Dermis microvascular lymphatic vessel endothelial cell (primary cell): ENCODE data around the gene MDP1. TPM values are rescaled to one million over a fixed set of nuclear protein-coding genes. Genes with fewer than 3 reads are reported as not detected.
"Not testable (repeated sequence)": the region's sequence is repeated elsewhere in the genome, so short reads cannot be mapped to it uniquely, and the experiment has no call there.

Experiments used
- DNase-seq, 2 donors: peaks; one replicate each; pipeline versions ENCODE4 v3.0.0 to v3.0.0-alpha.2; 2010; ENCODE audit warnings: low read depth in 2 of 2
- total RNA-seq: library from RNA; depleted of rRNA; stranded (reverse); fragments of >200 nt; gene quantifications from 2 replicates; pipeline ENCODE4 v1.2.1, GENCODE V29; 2014

Gene MDP1
- total RNA-seq, 1 donor from 2014 or later = 10.0 TPM

DNA sequence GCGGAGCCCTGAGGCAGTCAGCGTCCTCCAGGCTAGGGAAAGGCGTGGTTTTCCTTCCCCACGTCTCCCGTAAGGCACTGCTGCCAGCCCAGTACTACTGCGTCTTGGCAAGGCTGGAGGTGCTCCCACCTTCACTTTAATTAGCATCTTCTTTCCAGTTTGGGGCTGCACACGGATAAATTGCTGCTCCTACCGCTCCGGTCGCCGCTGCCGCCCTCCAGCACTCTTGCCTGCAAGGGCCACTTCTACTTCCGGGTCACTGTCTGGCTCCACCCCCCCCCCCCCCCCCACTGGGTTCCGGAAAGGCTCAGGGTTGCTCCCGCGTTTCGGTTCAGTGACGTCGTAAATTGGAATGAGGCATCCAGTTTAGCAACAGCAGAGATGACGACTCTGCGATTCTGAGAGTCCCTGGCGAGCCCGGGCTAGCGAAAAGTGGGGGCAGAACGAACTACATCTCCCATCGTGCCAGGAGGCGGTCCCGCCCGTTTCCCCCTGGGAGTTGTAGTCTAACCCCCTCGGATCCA is 16.3 kb upstream of the MDP1 start, which contains the start of gene NEDD8:
TSS of gene NEDD8 (minus strand) at position 247 of the 524 bp plus-strand sequence. CDS start at position 147, 100 bp downstream.
- peak; percentile 93 to 96 for DNase-seq

- DNase-seq = peak in 1 of 2 donors; percentile 17
These were observed 15.6 kb upstream of the MDP1 start for GRCh38 chr14:24231263-24232120.

DNA sequence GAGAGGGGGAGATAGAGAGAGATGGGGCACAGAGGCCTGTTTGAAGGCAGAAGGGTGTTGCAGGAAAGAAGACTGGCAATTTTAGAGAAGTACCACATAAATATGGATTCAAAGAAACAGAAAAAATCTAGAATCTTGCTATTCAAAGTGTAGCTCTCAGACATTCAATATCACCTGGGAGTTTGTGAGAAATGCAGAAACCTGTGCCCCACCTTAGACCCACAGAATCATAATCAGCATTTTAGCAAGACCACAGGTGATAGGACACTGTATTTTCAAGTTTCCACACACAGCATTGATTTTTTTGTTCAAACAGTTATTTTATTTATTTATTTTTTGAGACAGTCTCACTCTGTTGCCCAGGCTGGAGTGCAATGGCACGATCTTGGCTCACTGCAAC is 13.0 kb upstream of the MDP1 start:
- no peak for DNase-seq

DNA sequence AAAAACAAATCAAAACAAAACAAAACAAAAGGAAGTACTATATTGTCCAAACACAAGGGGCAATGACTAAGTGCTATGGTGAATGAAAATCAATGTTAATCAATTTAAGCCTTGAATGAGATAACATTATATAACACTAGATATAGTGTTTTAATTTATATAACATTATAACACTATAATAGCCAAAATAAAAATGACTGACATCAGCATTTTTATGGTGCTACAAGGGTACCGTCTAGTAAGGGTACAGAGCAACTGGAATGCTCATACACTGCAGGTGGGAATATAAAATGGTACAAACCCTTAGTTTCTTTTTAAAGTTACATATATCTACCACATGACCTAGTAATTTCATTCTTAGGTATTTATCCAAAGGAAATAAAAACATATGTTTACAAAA is 10.6 kb upstream of the MDP1 start:
- no peak for DNase-seq

DNA sequence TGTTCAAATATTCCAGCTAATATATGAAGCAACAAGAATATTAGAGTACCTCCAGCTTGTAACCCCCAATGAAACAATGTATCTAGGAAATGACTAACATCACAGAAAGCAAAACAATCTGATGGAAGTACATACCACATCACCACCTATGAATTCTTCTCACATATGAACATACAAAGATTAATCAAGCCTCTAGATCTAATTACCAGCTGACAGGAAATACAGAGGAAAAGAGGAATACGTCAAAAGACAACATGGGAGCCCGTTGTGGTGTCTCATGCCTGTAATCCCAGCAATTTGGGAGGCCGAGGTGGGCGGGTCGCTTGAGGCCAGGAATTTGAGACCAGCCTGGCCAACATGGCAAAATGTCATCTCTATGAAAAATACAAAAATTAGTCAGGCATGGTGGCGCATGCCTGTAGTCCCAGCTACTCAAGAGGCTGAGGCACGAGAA is 8.8 kb upstream of the MDP1 start:
- DNase-seq = peak; percentile 97 to 98

DNA sequence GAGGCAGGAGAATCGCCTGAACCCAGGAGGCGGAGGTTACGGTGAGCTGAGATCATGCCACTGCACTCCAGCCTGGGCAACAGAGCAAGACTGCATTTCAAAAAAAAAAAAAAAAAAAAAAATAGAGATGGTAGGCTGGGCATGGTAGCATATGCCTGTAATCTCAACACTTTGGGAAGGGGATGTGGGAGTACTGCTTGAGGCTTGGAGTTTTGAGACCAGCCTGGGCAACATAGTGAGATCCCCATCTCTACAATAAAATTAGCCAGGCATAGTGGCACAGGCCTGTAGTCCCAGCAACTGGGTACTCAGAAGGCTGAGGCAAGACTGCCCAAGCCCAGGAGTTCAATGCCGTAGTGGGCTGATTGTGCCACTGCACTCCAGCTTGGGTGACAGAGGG is 7.1 kb upstream of the MDP1 start:
- DNase-seq = not testable (repeated sequence)

GRCh38 chr14:24219521-24219920 is 3.7 kb upstream of the MDP1 start:
- DNase-seq = no peak

GRCh38 chr14:24219080-24219479 is 3.2 kb upstream of the MDP1 start:
- DNase-seq = no peak

GRCh38 chr14:24216876-24217275 is 1.0 kb upstream of the MDP1 start:
- not testable (repeated sequence) for DNase-seq

DNA sequence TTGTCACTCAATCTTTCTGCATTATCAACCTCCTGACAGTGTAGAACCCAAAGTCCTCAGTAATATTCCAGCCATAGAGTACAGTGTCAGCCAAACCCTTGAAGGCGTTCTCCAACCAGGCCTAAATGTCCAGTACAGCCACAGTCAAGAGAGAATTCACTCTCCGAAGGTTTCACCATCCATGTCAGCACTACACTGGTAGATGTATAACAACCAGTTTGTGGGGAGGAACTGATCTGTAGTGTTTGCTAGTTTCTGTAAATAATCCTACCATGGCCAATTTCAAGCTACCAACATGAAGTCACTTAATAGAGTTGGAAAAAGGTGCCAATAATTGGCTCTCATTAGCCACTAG is 456 bp upstream of the MDP1 start:
- DNase-seq = no peak

DNA sequence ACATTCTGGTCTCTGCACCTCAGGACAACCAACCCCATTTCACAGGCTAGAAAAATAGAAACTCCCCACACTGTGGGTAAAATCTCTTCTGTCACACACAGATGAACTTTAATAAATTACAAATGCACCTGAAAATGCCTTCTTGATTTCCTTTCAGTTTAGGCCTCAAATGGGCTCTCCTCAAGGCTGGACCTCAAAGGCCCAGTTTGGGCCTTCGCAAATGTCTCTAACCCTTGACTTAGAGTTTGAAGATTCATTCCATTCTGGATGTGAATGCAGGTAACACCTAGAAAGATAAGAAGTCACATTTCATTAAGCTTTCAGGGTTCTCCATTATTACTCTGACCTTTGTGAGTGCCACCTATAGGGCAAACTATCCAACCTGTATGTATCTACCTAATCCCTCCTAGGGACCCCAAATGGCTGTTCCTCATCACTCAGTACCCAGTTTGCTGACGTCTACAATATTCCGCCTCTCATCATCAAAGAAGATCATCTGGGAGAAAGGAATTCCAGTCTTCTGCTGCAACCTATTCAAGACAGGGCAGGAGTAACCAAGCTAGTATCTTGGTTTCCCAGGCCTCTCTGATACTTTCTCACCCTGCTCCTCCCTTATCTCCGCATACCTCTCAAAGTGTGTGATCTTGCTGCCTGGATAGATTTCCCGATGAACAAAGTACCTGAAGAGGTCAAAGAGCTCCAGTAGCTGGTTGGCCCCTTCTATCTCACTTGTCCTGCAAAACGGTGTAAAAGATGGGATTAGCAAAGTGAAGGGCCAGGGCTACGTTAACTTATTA is 1.8 kb downstream of the MDP1 start:
- no peak for DNase-seq

DNA sequence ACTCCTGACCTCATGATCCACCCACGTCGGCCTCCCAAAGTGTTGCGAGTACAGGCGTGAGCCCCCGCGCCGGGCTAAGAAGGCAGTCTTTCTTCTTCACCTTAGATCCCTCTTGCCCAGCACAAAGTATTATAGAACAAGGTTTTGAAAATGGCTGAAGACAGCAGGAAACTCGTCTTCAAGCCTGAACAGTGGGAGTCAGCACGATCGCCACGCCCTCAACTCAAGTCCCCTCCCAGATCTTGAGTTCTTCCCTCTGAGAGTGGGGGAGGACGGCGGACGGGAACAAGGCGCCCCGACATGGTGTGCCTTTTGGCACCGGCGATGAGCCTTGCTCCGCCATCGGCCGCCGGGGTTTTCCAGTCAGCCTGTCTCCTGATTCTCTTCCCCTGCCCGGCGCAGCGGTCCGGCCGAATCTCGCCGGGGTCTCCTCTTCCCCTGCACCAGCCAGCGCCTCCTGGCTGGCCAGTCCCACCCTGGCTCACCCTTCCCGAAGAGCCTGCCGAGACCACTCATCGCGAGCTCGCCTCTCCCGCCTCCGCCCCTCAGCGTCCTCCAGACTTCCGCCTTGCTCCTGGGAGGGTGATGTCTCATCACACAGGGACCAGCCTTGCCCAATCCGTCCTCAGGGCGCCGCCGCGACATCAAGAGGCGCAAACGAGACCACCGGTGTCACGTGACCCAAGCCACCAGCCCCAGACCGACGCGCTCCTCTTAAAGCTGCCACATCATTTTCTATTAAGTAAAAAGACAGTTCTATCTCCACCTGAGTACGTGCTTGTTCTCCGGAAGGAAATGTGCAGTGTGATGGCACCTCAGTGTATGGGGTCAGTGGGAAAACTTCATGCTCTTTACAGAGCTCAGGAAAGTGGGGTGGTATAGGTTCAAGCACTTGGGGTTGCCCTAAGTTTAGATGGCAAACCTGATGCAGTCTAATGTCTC is 2.7 kb downstream of the MDP1 start, which contains the start of gene CHMP4A:
TSS of gene CHMP4A (minus strand) at position 565 of the 942 bp plus-strand sequence. CDS start at position 516, 49 bp downstream.
- DNase-seq = peak; percentile 90 to 98

GRCh38 chr14:24211311-24211710 is 4.6 kb downstream of the MDP1 start:
- no peak for DNase-seq

- DNase-seq = no peak
These were observed 8.2 kb downstream of the MDP1 start for GRCh38 chr14:24207625-24208024.

- no peak for DNase-seq
These were observed 8.7 kb downstream of the MDP1 start for GRCh38 chr14:24207104-24207551.

DNA sequence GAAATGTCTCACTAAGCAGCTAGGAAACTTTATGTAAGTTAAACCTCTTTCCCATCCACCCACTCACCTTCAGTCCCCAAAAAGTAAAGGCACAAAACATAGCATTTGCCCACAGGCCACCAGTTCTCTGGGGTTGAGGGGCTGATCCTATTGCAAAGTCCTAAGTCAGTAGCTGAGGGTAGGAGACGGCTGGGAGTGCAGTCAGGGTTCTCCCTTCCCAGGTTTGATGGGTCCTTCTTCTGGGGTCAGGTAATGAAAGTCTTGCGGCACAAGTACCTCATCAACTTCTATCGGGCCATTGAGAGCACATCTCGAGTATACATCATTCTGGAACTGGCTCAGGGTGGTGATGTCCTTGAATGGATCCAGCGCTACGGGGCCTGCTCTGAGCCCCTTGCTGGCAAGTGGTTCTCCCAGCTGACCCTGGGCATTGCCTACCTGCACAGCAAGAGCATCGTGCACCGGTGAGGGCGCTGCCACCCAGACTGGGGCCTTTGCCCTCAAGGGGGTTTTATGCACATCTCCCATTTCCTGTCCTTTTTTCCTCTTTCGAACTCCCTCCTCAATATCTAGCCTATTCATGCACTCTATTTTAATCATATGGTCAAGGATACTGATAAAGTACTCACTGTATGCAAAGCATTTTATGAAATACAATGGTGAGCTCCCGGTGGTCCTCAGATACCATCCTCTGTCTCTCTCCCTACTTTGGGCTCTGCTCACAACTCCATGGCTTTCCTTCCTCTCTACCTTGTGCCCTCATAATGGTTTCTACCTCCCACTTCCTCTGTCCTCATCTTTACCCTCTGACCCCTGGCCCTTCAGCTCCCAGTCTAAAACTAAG is 9.4 kb downstream of the MDP1 start:
- DNase-seq = no peak

DNA sequence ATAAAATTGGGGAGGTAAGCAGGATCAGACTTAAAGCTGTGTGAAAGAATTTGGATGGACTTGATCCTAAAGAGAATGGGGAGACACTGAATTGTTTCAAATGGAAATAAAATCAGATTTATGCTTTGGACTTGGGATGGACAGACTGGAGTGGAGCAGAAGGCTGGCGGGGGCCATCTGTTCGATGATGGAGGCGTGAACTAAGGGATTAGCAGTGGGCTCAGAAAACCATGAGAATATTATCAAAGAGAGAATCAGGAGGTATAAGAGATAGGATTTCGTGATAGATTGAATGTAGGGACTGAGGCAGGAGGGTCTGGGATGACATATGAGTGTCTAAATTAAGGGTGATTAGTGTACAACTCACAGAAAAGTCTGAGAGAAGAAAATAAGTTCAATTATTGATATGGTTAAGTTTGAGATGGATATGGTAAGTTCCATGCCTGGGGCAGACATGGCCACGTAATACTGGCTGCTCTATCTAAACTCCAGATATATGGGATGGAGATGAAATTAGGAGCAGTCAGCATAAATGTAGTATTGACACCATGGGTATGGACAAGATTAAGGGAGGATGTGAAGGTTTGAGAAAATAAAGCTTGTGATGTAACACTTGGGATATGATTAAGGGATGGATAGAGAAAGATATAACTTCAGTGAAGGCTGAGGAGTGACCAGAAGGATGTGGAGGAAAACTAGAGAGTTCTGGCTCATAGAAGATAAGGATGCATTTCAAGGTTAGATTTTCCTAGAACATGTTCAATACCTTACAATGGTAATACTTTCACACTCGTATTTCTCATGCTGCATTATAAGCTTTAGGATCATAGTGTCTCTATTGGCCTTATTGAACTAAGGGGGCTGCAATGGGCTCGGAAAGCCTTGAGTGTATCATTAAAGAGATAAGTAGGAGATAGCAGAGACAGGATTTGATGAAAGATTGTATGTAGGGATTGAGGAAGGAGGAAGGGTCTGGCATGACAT is 11.4 kb downstream of the MDP1 start:
- no peak for DNase-seq

DNA sequence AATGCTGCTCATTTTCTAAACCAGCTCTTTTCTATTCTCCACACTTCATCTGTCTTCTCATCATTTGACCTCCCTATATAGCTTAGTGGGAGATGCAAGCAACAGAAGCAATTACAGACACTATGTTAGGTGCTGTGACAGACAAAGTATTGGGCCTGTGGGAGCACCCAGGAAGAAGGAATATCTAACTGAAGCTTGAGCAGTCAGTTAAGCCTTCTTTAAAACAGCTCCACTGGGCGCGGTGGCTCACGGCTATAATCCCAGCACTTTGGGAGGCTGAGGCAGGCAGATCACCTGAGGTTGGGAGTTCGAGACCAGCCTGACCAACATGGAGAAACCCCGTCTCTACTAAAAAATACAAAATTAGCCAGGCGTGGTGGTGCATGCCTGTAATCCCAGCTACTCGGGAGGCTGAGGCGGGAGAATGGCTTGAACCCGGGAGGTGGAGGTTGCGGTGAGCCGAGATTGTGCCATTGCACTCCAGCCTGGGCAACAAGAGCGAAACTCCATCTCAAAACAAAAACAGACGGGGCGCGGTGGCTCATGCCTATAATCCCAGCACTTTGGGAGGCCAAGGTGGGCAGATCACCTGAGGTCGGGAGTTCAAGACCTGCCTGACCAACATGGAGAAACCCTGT is 12.5 kb downstream of the MDP1 start:
- not testable (repeated sequence) for DNase-seq
